NCI-H1694 treated with DMSO at 0.1 percent for 48 hours (cell line): Measurements from ENCODE around the gene HERPUD2.
"Not testable (repeated sequence)": the region's sequence is repeated elsewhere in the genome, so short reads cannot be mapped to it uniquely, and the experiment has no call there.

ENCODE experiments used
- DNase-seq: peaks from one replicate; lab custom pipeline; 2025; lab: John Stamatoyannopoulos, UW

Gene HERPUD2

GRCh38 chr7:35605760-35606159, 89.2 kb downstream of the HERPUD2 start:
- no peak for DNase-seq

DNA sequence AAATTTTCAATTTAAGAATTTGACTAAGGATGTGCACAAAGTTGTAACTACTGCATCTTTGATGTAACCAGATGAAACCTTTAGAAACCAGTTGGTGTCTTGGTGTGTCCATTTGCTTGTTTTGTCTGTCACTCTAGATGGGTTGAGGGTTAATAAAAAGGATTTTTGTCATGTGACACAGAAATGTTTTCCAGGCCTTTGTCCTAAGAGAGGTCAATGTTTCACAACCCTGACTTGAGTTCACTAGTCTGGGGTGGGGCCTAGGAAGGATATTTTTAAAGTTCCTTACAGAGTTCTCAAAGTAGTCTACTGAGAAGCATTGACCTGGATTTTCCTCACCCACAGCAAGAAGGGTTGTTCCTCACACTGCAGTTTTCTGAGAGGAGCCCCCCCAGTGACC, 90.3 kb downstream of the HERPUD2 start:
- no peak for DNase-seq

- no peak for DNase-seq
These were observed 95.3 kb downstream of the HERPUD2 start for GRCh38 chr7:35599645-35600044.

GRCh38 chr7:35599061-35599460, 95.9 kb downstream of the HERPUD2 start:
- DNase-seq = no peak

DNA sequence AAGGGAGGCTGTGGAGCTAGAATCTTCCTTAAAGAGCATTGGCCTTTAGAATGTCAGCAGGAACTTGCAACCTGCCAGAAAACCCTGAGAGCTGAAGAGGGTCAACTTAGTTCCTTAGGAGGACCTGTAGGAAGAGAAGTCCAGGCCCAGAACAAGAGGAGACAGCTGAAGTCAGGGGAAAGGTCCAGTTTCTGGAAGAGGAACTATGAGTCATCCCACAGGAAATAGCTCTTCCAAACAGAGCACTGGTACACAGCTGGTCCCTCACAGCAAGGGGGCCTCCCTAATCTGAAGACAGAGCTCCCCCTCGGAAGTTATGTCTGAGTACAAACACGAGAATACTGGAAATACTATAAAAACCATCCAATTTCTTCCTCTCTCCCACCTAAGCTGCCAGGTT, 98.9 kb downstream of the HERPUD2 start:
- DNase-seq = no peak

GRCh38 chr7:35593899-35594298, 101.0 kb downstream of the HERPUD2 start:
- no peak for DNase-seq

DNA sequence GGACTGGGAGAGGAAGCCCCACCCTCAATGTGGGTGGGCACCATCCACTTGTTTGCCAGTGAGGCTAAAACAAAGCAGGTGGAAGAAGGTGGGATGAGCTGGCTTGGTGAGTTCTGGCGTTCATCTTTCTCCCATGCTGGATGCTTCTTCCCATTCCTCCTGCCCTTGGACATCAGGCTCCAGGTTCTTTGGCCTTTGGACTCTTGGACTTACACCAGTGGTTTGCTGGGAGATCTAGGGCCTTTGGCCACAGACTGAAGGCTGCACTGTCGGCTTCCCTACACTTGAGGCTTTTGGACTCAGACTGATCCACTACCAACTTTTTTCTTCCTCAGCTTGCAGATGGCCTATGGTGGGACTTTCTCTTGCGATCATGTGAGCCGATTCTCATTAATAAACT, 106.3 kb downstream of the HERPUD2 start:
- no peak for DNase-seq

GRCh38 chr7:35584990-35585389, 109.9 kb downstream of the HERPUD2 start:
- DNase-seq = no peak

- DNase-seq = not testable (repeated sequence)
These were observed 110.4 kb downstream of the HERPUD2 start for GRCh38 chr7:35584533-35584932.
